Upper lobe of right lung (tissue), 1 donor: ENCODE results near the gene CFAP53. TPM values are rescaled to one million over a fixed set of nuclear protein-coding genes. Genes with fewer than 3 reads are reported as not detected.

Source experiments
- ATAC-seq: fragments of 200-7000 bp; cut with Tn5 transposase; one replicate; pipeline ENCODE4 v1.9.1; 2020; ENCODE audit warnings: mild to moderate bottlenecking, moderate library complexity
- DNase-seq: peaks from one replicate; pipeline ENCODE4 v3.0.0-alpha.2; 2020
- H3K27ac ChIP-seq: fragments of 200-600 bp; one replicate; pipeline ENCODE4 v1.8.0; 2022
- H3K27me3 ChIP-seq: fragments of 200-600 bp; one replicate; pipeline ENCODE4 v1.8.0; 2022; ENCODE audit warnings: mild to moderate bottlenecking
- H3K36me3 ChIP-seq: fragments of 200-600 bp; one replicate; pipeline ENCODE4 v1.8.0; 2022
- H3K4me1 ChIP-seq: fragments of 200-600 bp; one replicate; pipeline ENCODE4 v1.8.0; 2022
- H3K4me3 ChIP-seq: fragments of 200-600 bp; one replicate; pipeline ENCODE4 v1.8.0; 2022; ENCODE audit warnings: mild to moderate bottlenecking
- H3K9me3 ChIP-seq: fragments of 200-600 bp; one replicate; pipeline ENCODE4 v1.8.0; 2022
- CTCF ChIP-seq: fragments of 200-600 bp; IDR thresholded peaks from one replicate; pipeline ENCODE4 v1.8.0; 2022; ENCODE audit warnings: antibody characterized with exemption
- intact Hi-C: fragments of 100-400 bp; cut with DNase I; formaldehyde crosslinking; loops from one replicate; pipeline ENCODE4 v1.11.0; 2022
- long read RNA-seq: library from polyadenylated mRNA; unstranded; transcript quantifications from one replicate; pipeline ENCODE4 v2.0.0, GENCODE V29; 2021
- total RNA-seq: library from RNA; stranded (reverse); fragmentation: NEBNext Ultra II Directional; extraction: Animal tissue kit (Norgen Biotek cat#: 25700); gene quantifications from one replicate; pipeline ENCODE4 v1.2.1, GENCODE V29; 2021
- donor health status: DM: no; HTN: yes; CAD: no; lungs with severe emphysema.

The CFAP53 gene
- total RNA-seq = not detected
- long read RNA-seq = 0 reads

- Histone ChIP-seq H3K4me1 (peaks cover 7% of the 10 kb centered on the region), H3K27ac (no peak within 1 kb of the TSS), H3K4me3 (peak within 1 kb of the TSS; percentile 71), H3K36me3 (peaks cover 20% of the 10 kb centered on the region), H3K27me3 (no peaks in the 10 kb centered on the region), H3K9me3 (no peaks in the 10 kb centered on the region)
- TF ChIP-seq CTCF = no peak
- ATAC-seq = peak; percentile 98
- peak; percentile 97 for DNase-seq
- intact Hi-C loops = no loop called here
Measured at GRCh38 chr18:50266248-50266704, at the start of gene CFAP53. TSS of gene CFAP53 (minus strand) at chr18:50266495. CDS start at chr18:50266404, 91 bp downstream.

GRCh38 chr18:50315100-50315871 is 49.0 kb upstream of the CFAP53 start:
- no peak for DNase-seq
- intact Hi-C loops = no loop called here
- no peaks in the 10 kb centered on the region for H3K9me3 ChIP-seq

GRCh38 chr18:50313873-50314460 is 47.7 kb upstream of the CFAP53 start:
- DNase-seq = no peak
- no peak for TF ChIP-seq CTCF
- H3K4me1 ChIP-seq = no peaks in the 10 kb centered on the region
- no peak overlapping the region for H3K27ac ChIP-seq
- ATAC-seq = no peak
- peaks cover 26% of the 10 kb centered on the region for H3K27me3 ChIP-seq
- no peak overlapping the region for H3K4me3 ChIP-seq
- intact Hi-C loops = no loop called here
- H3K9me3 ChIP-seq = no peaks in the 10 kb centered on the region
- no peaks in the 10 kb centered on the region for H3K36me3 ChIP-seq

More at GRCh38 chr18:50315100-50315871, 49.0 kb upstream of the CFAP53 start:
- Histone ChIP-seq H3K36me3 (no peaks in the 10 kb centered on the region), H3K27me3 (peaks cover 21% of the 10 kb centered on the region), H3K4me3 (no peak overlapping the region), H3K27ac (no peak overlapping the region), H3K4me1 (no peaks in the 10 kb centered on the region)
- no peak for ATAC-seq
- no peak for TF ChIP-seq CTCF

GRCh38 chr18:50313031-50313607 is 46.8 kb upstream of the CFAP53 start:
- no peak for DNase-seq
- no peak overlapping the region for H3K27ac ChIP-seq
- ATAC-seq = no peak
- H3K36me3 ChIP-seq = no peaks in the 10 kb centered on the region
- no peak overlapping the region for H3K4me3 ChIP-seq
- no peaks in the 10 kb centered on the region for H3K4me1 ChIP-seq
- no peaks in the 10 kb centered on the region for H3K9me3 ChIP-seq
- intact Hi-C loops = no loop called here
- H3K27me3 ChIP-seq = peaks cover 26% of the 10 kb centered on the region
- no peak for TF ChIP-seq CTCF

- Histone ChIP-seq H3K27ac (no peak overlapping the region), H3K36me3 (no peaks in the 10 kb centered on the region)
- DNase-seq = no peak
Measured at GRCh38 chr18:50312296-50313030, 46.2 kb upstream of the CFAP53 start.

More at GRCh38 chr18:50312296-50313030, 46.2 kb upstream of the CFAP53 start:
- intact Hi-C loops = no loop called here
- H3K9me3 ChIP-seq = no peaks in the 10 kb centered on the region
- H3K4me1 ChIP-seq = no peaks in the 10 kb centered on the region
- no peak for TF ChIP-seq CTCF
- no peak for ATAC-seq
- H3K4me3 ChIP-seq = no peak overlapping the region
- H3K27me3 ChIP-seq = peaks cover 26% of the 10 kb centered on the region
